ENCODE results near the gene POMGNT2. TPM values are rescaled to one million over a fixed set of nuclear protein-coding genes. Genes with fewer than 3 reads are reported as not detected.

The POMGNT2 gene
- total and polyA plus RNA-seq, 9 donors: 12.0 to 51.7 (median 36.0) TPM

DNA sequence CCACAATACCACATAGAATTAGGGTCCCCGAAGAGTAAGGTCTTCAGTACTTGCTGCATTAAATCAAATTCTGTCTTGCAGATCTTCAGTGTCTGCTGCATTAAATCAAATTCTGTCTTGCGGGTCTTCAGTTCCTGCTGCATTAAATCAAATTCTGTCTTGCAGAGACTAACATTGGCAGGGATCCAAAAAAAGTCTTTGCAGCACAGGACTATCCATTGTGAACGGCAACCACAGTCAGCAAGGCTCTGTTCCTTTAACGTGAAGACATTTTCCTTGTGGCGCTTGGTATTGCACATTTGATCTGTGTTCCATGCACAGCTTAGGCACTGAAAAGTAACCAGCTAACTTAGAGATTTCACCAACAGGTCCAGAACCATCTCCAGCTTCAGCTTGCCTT lies 46.8 kb upstream of the POMGNT2 start:
- Histone ChIP-seq H3K4me3 (no peak overlapping the region), H3K27me3 (no peaks in the 10 kb centered on the region), H3K36me3 (no peaks in the 10 kb centered on the region), H3K4me1 (ENCODE audit: insufficient read depth) (peaks cover 13% of the 10 kb centered on the region), H3K9me3 (no peaks in the 10 kb centered on the region), H3K27ac (peak overlapping the region in 1 of 2 donors; percentile 67)
- intact Hi-C loops (cut with DNase I): loop anchor here in 3 of 4 donors (5.0 to 10.0 kb wide), 2 partner anchors 50 to 188 kb away; no protein-coding TSS in a partner anchor
- TF ChIP-seq CTCF (IDR thresholded peaks at IDR 0.05): no peak
- TF ChIP-seq POLR2A (IDR thresholded peaks at IDR 0.05): no peak
- TF ChIP-seq EP300 (IDR thresholded peaks at IDR 0.05): no peak
- no peak for DNase-seq
- 16 to 32% (median 29%) methylated on average over 5 of the region's 5 CpGs for WGBS, 3 donors

- TF ChIP-seq CTCF (IDR thresholded peaks at IDR 0.05) (no peak), EP300 (IDR thresholded peaks at IDR 0.05) (no peak), POLR2A (IDR thresholded peaks at IDR 0.05) (no peak)
- H3K27me3 ChIP-seq: no peaks in the 10 kb centered on the region
- intact Hi-C loops (cut with DNase I): no loop called here
- DNase-seq: no peak
- H3K4me3 ChIP-seq: no peak overlapping the region
- no peaks in the 10 kb centered on the region for H3K9me3 ChIP-seq
- no peaks in the 10 kb centered on the region for H3K36me3 ChIP-seq
- H3K27ac ChIP-seq: no peak overlapping the region
- H3K4me1 ChIP-seq (ENCODE audit: insufficient read depth): peaks cover 3% of the 10 kb centered on the region
Measured at GRCh38 chr3:43148033-43148432, 42.2 kb upstream of the POMGNT2 start.

GRCh38 chr3:43146599-43146998 lies 40.7 kb upstream of the POMGNT2 start:
- Histone ChIP-seq H3K4me1 (ENCODE audit: insufficient read depth) (no peaks in the 10 kb centered on the region), H3K9me3 (no peaks in the 10 kb centered on the region), H3K27me3 (no peaks in the 10 kb centered on the region), H3K4me3 (no peak overlapping the region), H3K27ac (no peak overlapping the region), H3K36me3 (no peaks in the 10 kb centered on the region)
- 93 to 98% (median 94%) methylated on average over 1 of the region's 1 CpG for WGBS, 3 donors
- no peak for DNase-seq
- intact Hi-C loops (cut with DNase I): no loop called here
- TF ChIP-seq EP300 (IDR thresholded peaks at IDR 0.05) (no peak), CTCF (IDR thresholded peaks at IDR 0.05) (no peak), POLR2A (IDR thresholded peaks at IDR 0.05) (no peak)

- intact Hi-C loops (cut with DNase I): no loop called here
- H3K27me3 ChIP-seq: no peaks in the 10 kb centered on the region
- no peaks in the 10 kb centered on the region for H3K36me3 ChIP-seq
- TF ChIP-seq CTCF (IDR thresholded peaks at IDR 0.05) (no peak), EP300 (IDR thresholded peaks at IDR 0.05) (no peak), POLR2A (IDR thresholded peaks at IDR 0.05) (no peak)
- 34 to 44% (median 42%) methylated on average over 7 of the region's 7 CpGs for WGBS, 3 donors
- H3K4me3 ChIP-seq: no peak overlapping the region
- H3K9me3 ChIP-seq: no peaks in the 10 kb centered on the region
- H3K27ac ChIP-seq: no peak overlapping the region
- peak in 1 of 5 donors; percentile 24 for DNase-seq
- no peaks in the 10 kb centered on the region for H3K4me1 ChIP-seq (ENCODE audit: insufficient read depth)
Measured at GRCh38 chr3:43144761-43145490, 39.0 kb upstream of the POMGNT2 start.

Data from ovary (tissue), 9 donors.